ENCODE measurements around the gene ZNF853.

DNA sequence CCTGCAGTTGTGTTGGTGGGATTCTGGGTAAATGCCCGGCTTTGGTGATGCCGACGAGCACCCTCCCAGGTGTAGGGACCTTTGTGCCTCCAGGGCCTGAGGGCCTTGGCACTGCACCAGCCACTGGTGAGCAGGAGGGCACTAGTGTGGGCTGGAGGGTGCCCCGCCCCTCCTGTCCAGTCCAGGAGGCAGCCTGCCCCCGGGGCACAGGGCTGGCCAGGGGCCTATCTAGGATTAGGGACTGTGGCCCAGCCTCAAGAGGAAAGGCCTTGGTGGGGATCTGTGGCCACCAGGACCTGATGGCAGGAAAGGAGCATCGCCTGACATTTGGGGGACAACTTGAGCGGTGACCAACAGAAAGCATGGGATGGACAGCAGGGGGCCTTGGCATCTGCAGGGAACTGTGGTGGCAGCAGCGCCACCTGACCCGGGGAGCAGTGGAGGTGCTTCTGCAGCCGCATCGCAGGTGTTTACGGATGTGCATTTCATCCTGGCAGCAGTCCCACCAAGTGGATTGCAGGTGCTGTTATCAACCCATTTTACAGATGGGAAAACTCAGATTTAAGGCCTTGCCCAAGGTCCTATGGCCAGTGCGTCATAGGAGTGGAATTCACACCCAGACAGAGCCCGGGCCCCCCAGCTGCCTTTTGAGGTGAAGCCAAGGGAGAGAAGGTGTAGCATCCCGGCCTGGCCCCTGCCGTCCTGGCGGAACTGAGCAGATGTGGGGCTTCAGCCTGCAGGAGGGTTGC lies 32.8 kb downstream of the ZNF853 start:
- TF ChIP-seq, protein P1, sequence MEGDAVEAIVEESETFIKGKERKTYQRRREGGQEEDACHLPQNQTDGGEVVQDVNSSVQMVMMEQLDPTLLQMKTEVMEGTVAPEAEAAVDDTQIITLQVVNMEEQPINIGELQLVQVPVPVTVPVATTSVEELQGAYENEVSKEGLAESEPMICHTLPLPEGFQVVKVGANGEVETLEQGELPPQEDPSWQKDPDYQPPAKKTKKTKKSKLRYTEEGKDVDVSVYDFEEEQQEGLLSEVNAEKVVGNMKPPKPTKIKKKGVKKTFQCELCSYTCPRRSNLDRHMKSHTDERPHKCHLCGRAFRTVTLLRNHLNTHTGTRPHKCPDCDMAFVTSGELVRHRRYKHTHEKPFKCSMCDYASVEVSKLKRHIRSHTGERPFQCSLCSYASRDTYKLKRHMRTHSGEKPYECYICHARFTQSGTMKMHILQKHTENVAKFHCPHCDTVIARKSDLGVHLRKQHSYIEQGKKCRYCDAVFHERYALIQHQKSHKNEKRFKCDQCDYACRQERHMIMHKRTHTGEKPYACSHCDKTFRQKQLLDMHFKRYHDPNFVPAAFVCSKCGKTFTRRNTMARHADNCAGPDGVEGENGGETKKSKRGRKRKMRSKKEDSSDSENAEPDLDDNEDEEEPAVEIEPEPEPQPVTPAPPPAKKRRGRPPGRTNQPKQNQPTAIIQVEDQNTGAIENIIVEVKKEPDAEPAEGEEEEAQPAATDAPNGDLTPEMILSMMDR (IDR thresholded peaks at IDR 0.05): no peak
- TF ChIP-seq POLR2A (IDR thresholded peaks at IDR 0.05) (no peak), POLR2AphosphoS5 (IDR thresholded peaks at IDR 0.05) (no peak)
